ENCODE measurements around the gene PPP1R13B. TPM values are rescaled to one million over a fixed set of nuclear protein-coding genes. Genes with fewer than 3 reads are reported as not detected.

The PPP1R13B gene
- total RNA-seq, 1 experiment from 2014 or later, result 17.8 TPM

DNA sequence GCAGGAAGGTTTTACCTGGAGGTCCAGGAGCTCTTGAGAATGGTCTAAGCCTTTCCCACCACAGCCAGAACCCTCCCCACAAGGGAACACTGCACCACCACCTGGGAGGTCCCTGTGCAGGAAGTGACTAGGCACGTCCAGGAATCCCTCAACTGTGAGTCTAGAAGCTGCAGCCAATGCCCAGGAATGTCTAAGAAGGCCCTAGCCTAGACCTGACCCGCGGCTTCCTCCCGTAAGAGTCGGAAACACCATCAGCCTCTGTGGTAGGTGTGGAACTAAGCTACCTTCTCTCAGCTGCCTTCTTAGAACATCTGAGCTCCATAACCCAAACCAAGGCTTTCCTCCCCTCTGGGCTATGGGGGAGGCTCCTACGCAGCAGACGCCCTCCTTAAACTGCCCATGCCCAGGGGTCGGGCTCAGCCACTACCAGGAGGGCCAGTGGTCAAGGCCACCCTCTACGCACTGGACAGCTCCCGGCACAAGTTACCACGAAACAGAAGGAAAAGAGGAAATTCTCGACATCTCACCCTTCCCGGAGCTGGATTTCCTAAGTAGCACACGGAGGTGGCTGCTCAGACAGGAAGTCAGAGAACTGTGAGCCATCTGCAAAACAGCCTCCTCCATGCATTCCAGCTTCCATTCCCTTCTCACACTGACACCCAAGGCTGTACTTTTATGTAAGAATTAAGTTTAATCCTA lies 106.2 kb downstream of the PPP1R13B start:
- Histone ChIP-seq H3K9me2 (ENCODE audit: insufficient read depth) (no peaks in the 10 kb centered on the region), H3K4me3 (replicated peaks in 1 of 2; ENCODE audit: low read depth in 1 of 2, low read length in 2 of 2) (no peak overlapping the region), H3K36me3 (ENCODE audit: control insufficient read depth in 1 of 2, insufficient read depth in 2 of 2, low read length in 2 of 2) (peaks cover 0 to 3% of the 10 kb centered on the region in 2 experiments; a peak in 2 of 4 replicates), H3K9ac (ENCODE audit: low read length) (no peak overlapping the region), H3K9me3 (ENCODE audit: control insufficient read depth in 1 of 2, insufficient read depth in 1 of 2, low read depth in 1 of 2, low read length in 2 of 2) (no peaks in the 10 kb centered on the region), H3K4me2 (ENCODE audit: low read length) (no peak overlapping the region), H3K27me3 (ENCODE audit: insufficient read depth, low read length) (no peaks in the 10 kb centered on the region), H3K27ac (ENCODE audit: low read depth, low read length) (no peak overlapping the region), H3K79me2 (ENCODE audit: insufficient read depth, low read length) (no peaks in the 10 kb centered on the region), H3K4me1 (ENCODE audit: control insufficient read depth in 1 of 2, insufficient read depth in 2 of 2, low read length in 2 of 2) (no peaks in the 10 kb centered on the region), H2AFZ (ENCODE audit: low read depth, low read length, poor library complexity, severe bottlenecking) (no peak overlapping the region), H4K20me1 (ENCODE audit: insufficient read depth) (no peaks in the 10 kb centered on the region)
- ChIA-PET CTCF (no interaction called here), POLR2A (no interaction called here), RAD21 (ENCODE audit: low non-redundant PET in 1 of 2, low total read pairs in 2 of 2, uncharacterized antibody in 2 of 2, unreplicated experiment in 2 of 2) (no interaction called here)
- ATAC-seq (no peak), DNase-seq (ENCODE audit: low read depth, low spot score) (no peak)
- intact Hi-C loops (cut with micrococcal nuclease), result no loop called here
- TF ChIP-seq ZNF274 (IDR thresholded peaks at IDR 0.05; ENCODE audit: low read depth, low read length), result no peak
- TF ChIP-seq YY1 (IDR thresholded peaks at IDR 0.05; ENCODE audit: extremely low read depth, insufficient replicate concordance, low read depth, low read length), result no peak
- TF ChIP-seq, protein P1, sequence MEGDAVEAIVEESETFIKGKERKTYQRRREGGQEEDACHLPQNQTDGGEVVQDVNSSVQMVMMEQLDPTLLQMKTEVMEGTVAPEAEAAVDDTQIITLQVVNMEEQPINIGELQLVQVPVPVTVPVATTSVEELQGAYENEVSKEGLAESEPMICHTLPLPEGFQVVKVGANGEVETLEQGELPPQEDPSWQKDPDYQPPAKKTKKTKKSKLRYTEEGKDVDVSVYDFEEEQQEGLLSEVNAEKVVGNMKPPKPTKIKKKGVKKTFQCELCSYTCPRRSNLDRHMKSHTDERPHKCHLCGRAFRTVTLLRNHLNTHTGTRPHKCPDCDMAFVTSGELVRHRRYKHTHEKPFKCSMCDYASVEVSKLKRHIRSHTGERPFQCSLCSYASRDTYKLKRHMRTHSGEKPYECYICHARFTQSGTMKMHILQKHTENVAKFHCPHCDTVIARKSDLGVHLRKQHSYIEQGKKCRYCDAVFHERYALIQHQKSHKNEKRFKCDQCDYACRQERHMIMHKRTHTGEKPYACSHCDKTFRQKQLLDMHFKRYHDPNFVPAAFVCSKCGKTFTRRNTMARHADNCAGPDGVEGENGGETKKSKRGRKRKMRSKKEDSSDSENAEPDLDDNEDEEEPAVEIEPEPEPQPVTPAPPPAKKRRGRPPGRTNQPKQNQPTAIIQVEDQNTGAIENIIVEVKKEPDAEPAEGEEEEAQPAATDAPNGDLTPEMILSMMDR (IDR thresholded peaks at IDR 0.05 in 2 of 3, conservative IDR thresholded peaks at IDR 0.05 in 1 of 3; ENCODE audit: borderline replicate concordance in 1 of 3, insufficient read depth in 1 of 3, low read depth in 2 of 3, low read length in 2 of 3), result no peak
- TF ChIP-seq SRF (IDR thresholded peaks at IDR 0.05; ENCODE audit: low read depth), result no peak
- TF ChIP-seq CBX3 (IDR thresholded peaks at IDR 0.05; ENCODE audit: low read depth), result no peak
- no peak for TF ChIP-seq CEBPB (IDR thresholded peaks at IDR 0.05; ENCODE audit: low read depth)
- TF ChIP-seq, protein P2, sequence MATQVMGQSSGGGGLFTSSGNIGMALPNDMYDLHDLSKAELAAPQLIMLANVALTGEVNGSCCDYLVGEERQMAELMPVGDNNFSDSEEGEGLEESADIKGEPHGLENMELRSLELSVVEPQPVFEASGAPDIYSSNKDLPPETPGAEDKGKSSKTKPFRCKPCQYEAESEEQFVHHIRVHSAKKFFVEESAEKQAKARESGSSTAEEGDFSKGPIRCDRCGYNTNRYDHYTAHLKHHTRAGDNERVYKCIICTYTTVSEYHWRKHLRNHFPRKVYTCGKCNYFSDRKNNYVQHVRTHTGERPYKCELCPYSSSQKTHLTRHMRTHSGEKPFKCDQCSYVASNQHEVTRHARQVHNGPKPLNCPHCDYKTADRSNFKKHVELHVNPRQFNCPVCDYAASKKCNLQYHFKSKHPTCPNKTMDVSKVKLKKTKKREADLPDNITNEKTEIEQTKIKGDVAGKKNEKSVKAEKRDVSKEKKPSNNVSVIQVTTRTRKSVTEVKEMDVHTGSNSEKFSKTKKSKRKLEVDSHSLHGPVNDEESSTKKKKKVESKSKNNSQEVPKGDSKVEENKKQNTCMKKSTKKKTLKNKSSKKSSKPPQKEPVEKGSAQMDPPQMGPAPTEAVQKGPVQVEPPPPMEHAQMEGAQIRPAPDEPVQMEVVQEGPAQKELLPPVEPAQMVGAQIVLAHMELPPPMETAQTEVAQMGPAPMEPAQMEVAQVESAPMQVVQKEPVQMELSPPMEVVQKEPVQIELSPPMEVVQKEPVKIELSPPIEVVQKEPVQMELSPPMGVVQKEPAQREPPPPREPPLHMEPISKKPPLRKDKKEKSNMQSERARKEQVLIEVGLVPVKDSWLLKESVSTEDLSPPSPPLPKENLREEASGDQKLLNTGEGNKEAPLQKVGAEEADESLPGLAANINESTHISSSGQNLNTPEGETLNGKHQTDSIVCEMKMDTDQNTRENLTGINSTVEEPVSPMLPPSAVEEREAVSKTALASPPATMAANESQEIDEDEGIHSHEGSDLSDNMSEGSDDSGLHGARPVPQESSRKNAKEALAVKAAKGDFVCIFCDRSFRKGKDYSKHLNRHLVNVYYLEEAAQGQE (IDR thresholded peaks at IDR 0.05; ENCODE audit: low read depth), result no peak
- TF ChIP-seq EGR1 (IDR thresholded peaks at IDR 0.05; ENCODE audit: low read depth), result no peak
- TF ChIP-seq TCF7L2 (IDR thresholded peaks at IDR 0.05; ENCODE audit: borderline replicate concordance, extremely low read depth, insufficient read depth, insufficient read length), result no peak
- no peak for TF ChIP-seq POLR2AphosphoS5 (IDR thresholded peaks at IDR 0.05; ENCODE audit: low read depth, low read length)
- no peak for TF ChIP-seq RAD21 (IDR thresholded peaks at IDR 0.05; ENCODE audit: low read depth)
- TF ChIP-seq, protein P3, sequence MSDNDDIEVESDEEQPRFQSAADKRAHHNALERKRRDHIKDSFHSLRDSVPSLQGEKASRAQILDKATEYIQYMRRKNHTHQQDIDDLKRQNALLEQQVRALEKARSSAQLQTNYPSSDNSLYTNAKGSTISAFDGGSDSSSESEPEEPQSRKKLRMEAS (IDR thresholded peaks at IDR 0.05), result no peak
- TF ChIP-seq EZH2 (IDR thresholded peaks at IDR 0.05), result no peak
- no peak for TF ChIP-seq SP1 (IDR thresholded peaks at IDR 0.05; ENCODE audit: low read depth)
- no peak for TF ChIP-seq EZH2phosphoT487 (IDR thresholded peaks at IDR 0.05; ENCODE audit: borderline replicate concordance)
- no TSS peak for BruUV-seq (replicated peaks)
